ENCODE results near the gene PALM.

GRCh38 chr19:757811-758668, 49.3 kb downstream of the PALM start:
- TF ChIP-seq CTCF (IDR thresholded peaks at IDR 0.05) (no peak), POLR2A (IDR thresholded peaks at IDR 0.05) (no peak)
